Upper lobe of right lung (tissue), 1 donor: ENCODE measurements around the gene D2HGDH. TPM values are rescaled to one million over a fixed set of nuclear protein-coding genes. Genes with fewer than 3 reads are reported as not detected.
A peak's percentile ranks its signal among the peaks of the same experiment; 100 is the strongest.

Experiments
- ATAC-seq: fragments of 200-7000 bp; cut with Tn5 transposase; one replicate; pipeline ENCODE4 v1.9.1; 2020; ENCODE audit warnings: mild to moderate bottlenecking, moderate library complexity
- DNase-seq: peaks from one replicate; pipeline ENCODE4 v3.0.0-alpha.2; 2020
- H3K27ac ChIP-seq: fragments of 200-600 bp; one replicate; pipeline ENCODE4 v1.8.0; 2022
- H3K27me3 ChIP-seq: fragments of 200-600 bp; one replicate; pipeline ENCODE4 v1.8.0; 2022; ENCODE audit warnings: mild to moderate bottlenecking
- H3K36me3 ChIP-seq: fragments of 200-600 bp; one replicate; pipeline ENCODE4 v1.8.0; 2022
- H3K4me1 ChIP-seq: fragments of 200-600 bp; one replicate; pipeline ENCODE4 v1.8.0; 2022
- H3K4me3 ChIP-seq: fragments of 200-600 bp; one replicate; pipeline ENCODE4 v1.8.0; 2022; ENCODE audit warnings: mild to moderate bottlenecking
- H3K9me3 ChIP-seq: fragments of 200-600 bp; one replicate; pipeline ENCODE4 v1.8.0; 2022
- intact Hi-C: fragments of 100-400 bp; cut with DNase I; formaldehyde crosslinking; loops from one replicate; pipeline ENCODE4 v1.11.0; 2022
- total RNA-seq: library from RNA; stranded (reverse); fragmentation: NEBNext Ultra II Directional; extraction: Animal tissue kit (Norgen Biotek cat#: 25700); gene quantifications from one replicate; pipeline ENCODE4 v1.2.1, GENCODE V29; 2021
- TF ChIP-seq, protein P1 (sequence below): fragments of 200-600 bp; IDR thresholded peaks from one replicate; pipeline ENCODE4 v1.8.0; 2022; ENCODE audit warnings: antibody characterized with exemption
- donor health status: DM: no; HTN: yes; CAD: no; lungs with severe emphysema.

Gene D2HGDH
- total RNA-seq, 1 donor from 2014 or later = 28.8 TPM

- DNase-seq (no peak), ATAC-seq (no peak)
- intact Hi-C loops = no loop called here
- TF ChIP-seq, protein P1, sequence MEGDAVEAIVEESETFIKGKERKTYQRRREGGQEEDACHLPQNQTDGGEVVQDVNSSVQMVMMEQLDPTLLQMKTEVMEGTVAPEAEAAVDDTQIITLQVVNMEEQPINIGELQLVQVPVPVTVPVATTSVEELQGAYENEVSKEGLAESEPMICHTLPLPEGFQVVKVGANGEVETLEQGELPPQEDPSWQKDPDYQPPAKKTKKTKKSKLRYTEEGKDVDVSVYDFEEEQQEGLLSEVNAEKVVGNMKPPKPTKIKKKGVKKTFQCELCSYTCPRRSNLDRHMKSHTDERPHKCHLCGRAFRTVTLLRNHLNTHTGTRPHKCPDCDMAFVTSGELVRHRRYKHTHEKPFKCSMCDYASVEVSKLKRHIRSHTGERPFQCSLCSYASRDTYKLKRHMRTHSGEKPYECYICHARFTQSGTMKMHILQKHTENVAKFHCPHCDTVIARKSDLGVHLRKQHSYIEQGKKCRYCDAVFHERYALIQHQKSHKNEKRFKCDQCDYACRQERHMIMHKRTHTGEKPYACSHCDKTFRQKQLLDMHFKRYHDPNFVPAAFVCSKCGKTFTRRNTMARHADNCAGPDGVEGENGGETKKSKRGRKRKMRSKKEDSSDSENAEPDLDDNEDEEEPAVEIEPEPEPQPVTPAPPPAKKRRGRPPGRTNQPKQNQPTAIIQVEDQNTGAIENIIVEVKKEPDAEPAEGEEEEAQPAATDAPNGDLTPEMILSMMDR = no peak
- H3K27ac ChIP-seq = no peak overlapping the region
- peaks cover 34% of the 10 kb centered on the region for H3K36me3 ChIP-seq
- H3K27me3 ChIP-seq = no peaks in the 10 kb centered on the region
- H3K4me3 ChIP-seq = no peak overlapping the region
- H3K4me1 ChIP-seq = peaks cover 13% of the 10 kb centered on the region
- H3K9me3 ChIP-seq = no peaks in the 10 kb centered on the region
These were observed 42.0 kb upstream of the D2HGDH start for GRCh38 chr2:241692448-241692847.

DNA sequence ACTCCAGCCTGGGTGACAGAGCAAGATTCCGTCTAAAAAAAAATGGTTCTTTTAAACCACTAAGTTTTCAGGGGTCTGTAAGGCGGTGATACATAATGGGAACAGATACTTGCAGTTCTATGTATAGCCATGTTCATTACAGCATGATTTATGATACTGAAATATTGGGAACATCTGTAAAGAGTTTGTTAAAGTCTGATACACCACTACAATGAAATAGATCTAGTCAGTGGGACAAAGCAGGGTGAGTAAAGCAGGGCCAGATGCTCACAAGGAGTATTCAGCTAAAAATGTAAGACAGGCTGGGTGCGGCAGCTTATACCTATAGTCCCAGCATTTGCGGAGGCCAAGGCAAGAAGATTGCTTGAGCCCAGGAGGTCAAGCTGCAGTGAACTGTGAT is 38.8 kb upstream of the D2HGDH start:
- Histone ChIP-seq H3K27me3 (no peaks in the 10 kb centered on the region), H3K4me1 (no peaks in the 10 kb centered on the region), H3K4me3 (no peak overlapping the region), H3K27ac (no peak overlapping the region), H3K9me3 (no peaks in the 10 kb centered on the region), H3K36me3 (peaks cover 23% of the 10 kb centered on the region)
- intact Hi-C loops = no loop called here
- DNase-seq (no peak), ATAC-seq (no peak)
- TF ChIP-seq, protein P1 = no peak

GRCh38 chr2:241701149-241701398 is 33.4 kb upstream of the D2HGDH start:
- Histone ChIP-seq H3K4me1 (peaks cover 4% of the 10 kb centered on the region), H3K27me3 (no peaks in the 10 kb centered on the region), H3K27ac (peak overlapping the region; percentile 95), H3K4me3 (peak overlapping the region; percentile 81), H3K9me3 (no peaks in the 10 kb centered on the region), H3K36me3 (peaks cover 7% of the 10 kb centered on the region)
- intact Hi-C loops = no loop called here
- ATAC-seq = no peak
- DNase-seq = no peak
- TF ChIP-seq, protein P1 = peak; percentile 45

DNA sequence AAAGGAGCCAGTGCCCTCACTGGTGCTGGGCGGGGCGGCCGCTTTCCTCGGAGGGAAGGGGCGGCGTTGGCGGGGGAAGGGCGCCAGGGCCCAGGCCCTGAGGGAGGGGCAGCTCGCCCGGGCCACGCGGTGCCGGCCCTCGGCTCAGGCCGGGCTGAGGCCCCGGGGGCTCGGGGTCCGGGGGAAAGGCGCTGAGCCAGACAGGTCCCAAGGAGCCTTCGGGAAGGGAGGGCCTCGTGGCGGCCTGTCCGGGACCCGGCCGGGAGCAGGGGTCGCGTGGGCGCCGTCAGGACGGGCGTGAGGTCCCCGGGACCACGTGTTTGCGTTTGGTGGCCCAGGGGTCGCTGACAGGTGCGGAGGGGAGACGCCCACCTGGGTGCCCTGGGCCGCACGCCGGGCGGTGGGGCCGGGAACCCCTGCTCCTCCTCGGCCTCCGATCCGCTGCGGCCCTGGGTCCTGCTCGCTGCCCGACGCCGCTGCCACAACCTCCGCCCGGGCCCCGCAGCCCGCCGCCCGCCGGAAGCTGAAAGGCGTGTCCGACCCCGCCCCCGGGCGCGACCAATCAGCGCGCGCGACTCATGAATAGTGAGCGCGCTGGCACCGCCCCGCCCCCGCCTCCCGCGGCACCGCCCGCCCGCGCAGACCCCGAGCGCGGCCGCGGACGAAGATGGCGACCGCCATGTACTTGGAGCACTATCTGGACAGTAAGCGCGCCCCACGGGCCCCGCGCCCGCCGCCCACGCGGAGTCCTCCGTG is 32.9 kb upstream of the D2HGDH start, which contains the start of gene ING5:
ING5 (plus strand) TSS at position 641 of the 756 bp plus-strand sequence; CDS start at position 668, 27 bp downstream.
- peak; percentile 90 for ATAC-seq
- Histone ChIP-seq H3K36me3 (peaks cover 12% of the 10 kb centered on the region), H3K4me3 (peak within 1 kb of the TSS; percentile 81), H3K9me3 (no peaks in the 10 kb centered on the region), H3K27ac (peak within 1 kb of the TSS; percentile 95), H3K27me3 (no peaks in the 10 kb centered on the region), H3K4me1 (peaks cover 4% of the 10 kb centered on the region)
- TF ChIP-seq, protein P1 = no peak
- peak; percentile 99 for DNase-seq
- intact Hi-C loops = no loop called here

DNA sequence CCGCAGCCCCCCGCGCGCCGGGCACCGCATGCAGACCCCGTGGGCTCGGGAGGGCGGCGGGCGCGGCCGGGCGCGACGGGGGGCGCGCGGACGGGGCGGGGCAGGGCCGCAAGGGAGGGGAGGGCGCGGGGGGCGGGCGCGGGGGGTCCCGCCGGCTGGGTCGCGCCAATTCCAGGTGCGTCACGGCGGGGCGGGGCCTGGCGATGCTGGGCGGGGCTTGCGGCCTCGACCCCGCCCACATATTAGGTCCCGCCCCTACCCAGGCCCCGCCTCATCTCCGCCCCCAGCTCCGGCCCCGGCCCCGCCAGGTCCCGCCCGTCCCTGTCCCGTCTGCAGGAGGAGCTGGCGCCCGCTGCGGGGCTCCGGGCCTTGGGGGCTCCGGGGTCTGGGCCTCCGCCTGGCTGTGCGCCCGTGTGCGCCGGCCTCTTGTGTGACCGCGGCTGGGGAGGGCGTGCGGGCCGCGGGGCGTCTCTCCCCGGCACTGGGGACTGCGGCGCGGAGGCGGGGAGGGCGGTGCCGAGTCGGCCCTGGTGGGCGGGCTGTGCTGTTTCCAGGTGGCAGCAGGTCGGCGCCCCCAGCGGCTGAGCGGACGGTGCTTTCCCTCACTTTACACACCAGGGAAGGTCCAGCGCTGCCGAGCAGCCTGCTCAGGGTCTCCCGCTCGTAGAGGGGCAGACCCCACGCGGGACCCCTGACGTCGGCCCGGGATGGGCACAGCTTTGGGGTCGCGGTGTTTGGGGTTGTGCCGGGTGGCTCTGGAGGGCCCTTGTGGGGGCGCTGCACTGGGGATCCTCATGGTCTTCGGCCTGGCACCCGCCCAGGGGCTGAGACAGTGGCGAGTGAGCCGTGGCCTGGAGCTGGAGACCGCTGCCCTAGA is 32.0 kb upstream of the D2HGDH start:
- Histone ChIP-seq H3K27me3 (no peaks in the 10 kb centered on the region), H3K4me1 (peaks cover 4% of the 10 kb centered on the region), H3K36me3 (peaks cover 20% of the 10 kb centered on the region), H3K9me3 (no peaks in the 10 kb centered on the region), H3K27ac (peak overlapping the region; percentile 95), H3K4me3 (peak overlapping the region; percentile 81)
- ATAC-seq (peak; percentile 92), DNase-seq (peak; percentile 91)
- intact Hi-C loops = no loop called here
- TF ChIP-seq, protein P1 = peak; percentile 42
